ENCODE data around the gene NKX1-2. TPM values are rescaled to one million over a fixed set of nuclear protein-coding genes. Genes with fewer than 3 reads are reported as not detected.

The NKX1-2 gene
- total and polyA plus RNA-seq, 2 of the 8 experiments (the other 6 are each of a cell fraction or from before 2014, with no cell fraction given), result 12.7 to 34.9 TPM

- Histone ChIP-seq H2BK15ac (ENCODE audit: low read length) (peak overlapping the region; percentile 19; the same call in 1 of the 2 replicates), H3K9me3 (ENCODE audit: insufficient read depth in 2 of 2, low read depth in 1 of 2, low read length in 1 of 2) (no peaks in the 10 kb centered on the region), H3K4me2 (ENCODE audit: insufficient read depth in 1 of 2, low read depth in 2 of 2, low read length in 2 of 2) (no peak overlapping the region), H2AFZ (ENCODE audit: low read length) (no peak overlapping the region), H3K79me2 (ENCODE audit: control insufficient read depth in 1 of 2, insufficient read depth in 2 of 2, low read length in 2 of 2) (peaks cover 0 to 4% of the 10 kb centered on the region in 2 experiments; a peak in 2 of 4 replicates), H2BK5ac (ENCODE audit: low read depth, low read length) (peak overlapping the region; percentile 69; the same call in 1 of the 2 replicates), H2BK120ac (replicated peaks; ENCODE audit: low read depth, low read length) (no peak overlapping the region), H4K5ac (ENCODE audit: insufficient read length, low read depth, low read length) (no peak overlapping the region), H3K27ac (ENCODE audit: low read depth, low read length) (no peak overlapping the region), H4K8ac (ENCODE audit: extremely low read depth, insufficient read depth, low read length) (no peak overlapping the region; the same call in 1 of the 2 replicates), H4K20me1 (replicated peaks in 1 of 2; ENCODE audit: control insufficient read depth in 1 of 2, insufficient read depth in 2 of 2, low read length in 2 of 2) (no peaks in the 10 kb centered on the region), H3K4ac (replicated peaks; ENCODE audit: insufficient read length, low read depth, low read length) (no peak overlapping the region), H3K56ac (replicated peaks; ENCODE audit: insufficient read length, low read depth, low read length) (no peak overlapping the region), H3K4me1 (replicated peaks in 1 of 4; ENCODE audit: control insufficient read depth in 3 of 4, insufficient read depth in 4 of 4, low read length in 3 of 4) (peaks cover 19 to 44% (median 32%) of the 10 kb centered on the region in 4 experiments), H3K4me3 (ENCODE audit: extremely low read depth in 1 of 4, insufficient read depth in 2 of 4, low read depth in 3 of 4, low read length in 4 of 4) (no peak overlapping the region), H2AK5ac (ENCODE audit: low read depth, low read length) (0 out of 2 replicates have a peak overlapping the region, but pooled peaks have one; percentile 67), H3K23me2 (ENCODE audit: low read depth, low read length) (0 out of 2 replicates have a peak, but pooled peaks cover 2% of the 10 kb centered on the region), H2BK12ac (ENCODE audit: low read depth, low read length) (peak overlapping the region; percentile 33; the same call in 1 of the 2 replicates), H3K36me3 (ENCODE audit: control insufficient read depth in 2 of 4, insufficient read depth in 4 of 4, low read length in 3 of 4) (0 out of 8 replicates have a peak, but pooled peaks cover 0 to 3% (median 0%) of the 10 kb centered on the region in 4 experiments), H3K27me3 (replicated peaks in 1 of 4; ENCODE audit: control insufficient read depth in 3 of 4, extremely low read depth in 1 of 4, insufficient read depth in 3 of 4, low read length in 3 of 4) (no peaks in the 10 kb centered on the region), H3K9ac (replicated peaks in 1 of 4; ENCODE audit: extremely low read depth in 1 of 4, low read depth in 3 of 4, low read length in 3 of 4) (no peak overlapping the region), H4K91ac (replicated peaks; ENCODE audit: insufficient read length, low read length) (no peak overlapping the region), H3K79me1 (ENCODE audit: low read depth, low read length) (peaks cover 3% of the 10 kb centered on the region), H3K23ac (ENCODE audit: insufficient read length) (no peak overlapping the region), H3K18ac (ENCODE audit: extremely low read depth, low read length) (no peak overlapping the region; the same call in 1 of the 2 replicates), H2BK20ac (ENCODE audit: low read length) (no peak overlapping the region), H3K14ac (ENCODE audit: insufficient read length) (no peak overlapping the region)
- FAIRE-seq (no peak), DNase-seq (ENCODE audit: low read depth in 1 of 2, low spot score in 2 of 2) (no peak)
- ChIA-PET CTCF (ENCODE audit: partially characterized antibody) (interaction anchor here (0.8 to 2.4 kb wide), 6 partner anchors 9 to 69 kb away, joined by 3 to 9 read pairs (median 4); no protein-coding TSS in a partner anchor), POLR2A (ENCODE audit: partially characterized antibody) (interaction anchor here (0.7 to 2.0 kb wide), 4 partner anchors 10 to 54 kb away, joined by 3 to 8 read pairs (median 4); partner anchors contain the start of gene OAT)
- 92% methylated on average over 3 of the region's 3 CpGs; no CpG with 5 or more reads in 1 of the 2 experiments for WGBS, 2 experiments (ENCODE audit: extremely low coverage in 1 of 2, insufficient coverage in 1 of 2, insufficient read length in 1 of 2, insufficient replicate concordance in 2 of 2, low coverage in 1 of 2, low lambda C conversion rate in 2 of 2, missing lambda C conversion rate in 1 of 2)
- TF ChIP-seq E2F6 (IDR thresholded peaks at IDR 0.05) (no peak), ATF3 (IDR thresholded peaks at IDR 0.05; ENCODE audit: insufficient read depth, low read depth, low read length) (no peak), RNF2 (IDR thresholded peaks at IDR 0.05; ENCODE audit: borderline replicate concordance, low read depth, low read length, missing control alignments, poor library complexity, severe bottlenecking) (no peak), CBX5 (IDR thresholded peaks at IDR 0.05; ENCODE audit: low read depth, low read length) (no peak), POLR2A (IDR thresholded peaks at IDR 0.05; ENCODE audit: control extremely low read depth in 1 of 2, low read depth in 2 of 2, low read length in 2 of 2) (no peak), TCF12 (IDR thresholded peaks at IDR 0.05; ENCODE audit: low read depth, low read length) (no peak), CTBP2 (IDR thresholded peaks at IDR 0.05; ENCODE audit: borderline replicate concordance, insufficient read depth, insufficient read length, low read length) (no peak), CREB1 (IDR thresholded peaks at IDR 0.05) (no peak), HDAC2 (IDR thresholded peaks at IDR 0.05; ENCODE audit: borderline replicate concordance in 1 of 2, low read depth in 2 of 2, low read length in 2 of 2) (no peak), CHD1 (IDR thresholded peaks at IDR 0.05; ENCODE audit: low read depth, low read length) (no peak), EP300 (IDR thresholded peaks at IDR 0.05; ENCODE audit: borderline replicate concordance in 1 of 2, low read depth in 2 of 2, low read length in 2 of 2) (no peak)
These were observed 23.2 kb upstream of the NKX1-2 start for GRCh38 chr10:124473070-124473469.

Measured in H1 (cell line).